B cell (primary cell): Measurements from ENCODE around the gene PLEKHM1. TPM values are rescaled to one million over a fixed set of nuclear protein-coding genes. Genes with fewer than 3 reads are reported as not detected.

ENCODE experiments used
- ATAC-seq: fragments of 200-7000 bp; cut with Tn5 transposase; one replicate; pipeline ENCODE4 v1.10.0; 2021; ENCODE audit warnings: low read depth, mild to moderate bottlenecking, moderate number of reproducible peaks, moderate library complexity
- CTCF ChIA-PET: fragments of 350-600 bp; sonication (Branson Sonifier 250); formaldehyde crosslinking; loops from one replicate; lab custom pipeline; 2021; ENCODE audit warnings: antibody characterized with exemption, inconsistent platforms; lab: Charles Lee
- POLR2A ChIA-PET: fragments of 350-600 bp; sonication (Branson Sonifier 250); formaldehyde crosslinking; loops from one replicate; lab custom pipeline; 2021; ENCODE audit warnings: antibody characterized with exemption; lab: Charles Lee
- DNase-seq: peaks from one replicate; pipeline ENCODE4 v3.0.0; 2013
- H2AFZ ChIP-seq: 2 replicates; pipeline ENCODE4 v1.6.1; 2012; ENCODE audit warnings: mild to moderate bottlenecking, low read depth, low read length; ENCODE audit not compliant: insufficient read depth, poor library complexity, severe bottlenecking
- H3K27ac ChIP-seq, 2 donors: 1 replicate in 1 of 2; 2 replicates in 1 of 2; pipeline ENCODE4 v1.5.1; 2012 to 2013; ENCODE audit warnings: low read length in 2 of 2, mild to moderate bottlenecking in 2 of 2, moderate library complexity in 1 of 2
- H3K27me3 ChIP-seq, 4 experiments: fragments of 200-600 bp in 1 of 4; sonication (generic) in 1 of 4; replicated peaks in 1 of 4; 1 replicate in 2 of 4; 2 replicates in 2 of 4; pipeline versions ENCODE4 v1.6.1 to v1.7.0; 2013 to 2016; ENCODE audit warnings: low read length in 3 of 4, mild to moderate bottlenecking in 2 of 4, mixed read lengths in 1 of 4, moderate library complexity in 1 of 4; ENCODE audit not compliant: insufficient read depth in 4 of 4, control insufficient read depth in 3 of 4; ENCODE audit errors: control extremely low read depth in 1 of 4
- H3K36me3 ChIP-seq, 2 experiments: replicated peaks in 1 of 2; 1 replicate in 1 of 2; 2 replicates in 1 of 2; pipeline versions ENCODE4 v1.6.1 to v1.7.1; 2013; ENCODE audit warnings: low read length in 1 of 2; ENCODE audit not compliant: insufficient read depth in 2 of 2, control insufficient read depth in 1 of 2; ENCODE audit errors: control extremely low read depth in 1 of 2, extremely low read depth in 1 of 2
- H3K4me1 ChIP-seq, 2 donors: fragments of 200-600 bp in 1 of 2; sonication (generic) in 1 of 2; 1 replicate in 1 of 2; 2 replicates in 1 of 2; pipeline versions ENCODE4 v1.5.1 to v1.6.1; 2013 to 2017; ENCODE audit warnings: low read length in 2 of 2; ENCODE audit not compliant: control insufficient read depth in 2 of 2, insufficient read depth in 2 of 2
- H3K4me2 ChIP-seq: replicated peaks from 2 replicates; pipeline ENCODE3; 2012; ENCODE audit warnings: mild to moderate bottlenecking, low read depth, low read length; ENCODE audit not compliant: poor library complexity, severe bottlenecking
- H3K4me3 ChIP-seq, 5 experiments: fragments of 200-600 bp in 1 of 5; sonication (generic) in 1 of 5; 1 replicate in 3 of 5; 2 replicates in 2 of 5; pipeline versions ENCODE4 v1.5.1 to v1.7.0; 2011 to 2016; ENCODE audit warnings: low read length in 4 of 5, mild to moderate bottlenecking in 4 of 5, low read depth in 2 of 5, control low read depth in 1 of 5, moderate library complexity in 1 of 5; ENCODE audit not compliant: insufficient read depth in 1 of 5; ENCODE audit errors: control extremely low read depth in 1 of 5, extremely low read depth in 1 of 5
- H3K79me2 ChIP-seq: fragments of 200-600 bp; sonication (generic); one replicate; pipeline ENCODE4 v1.6.0; 2016; ENCODE audit warnings: low read length; ENCODE audit not compliant: control insufficient read depth, insufficient read depth
- H3K9ac ChIP-seq: fragments of 200-600 bp; sonication (generic); 2 replicates; pipeline ENCODE4 v1.6.1; 2017; ENCODE audit warnings: mild to moderate bottlenecking, low read length, moderate library complexity
- H3K9me3 ChIP-seq, 3 donors: one replicate each; pipeline versions ENCODE4 v1.6.1 to v1.7.1; 2013; ENCODE audit warnings: low read length in 2 of 3; ENCODE audit not compliant: control insufficient read depth in 2 of 3, insufficient read depth in 1 of 3; ENCODE audit errors: control extremely low read depth in 1 of 3
- H4K20me1 ChIP-seq: 2 replicates; pipeline ENCODE4 v1.6.0; 2012; ENCODE audit warnings: mild to moderate bottlenecking, low read length; ENCODE audit not compliant: insufficient read depth, control insufficient read depth, poor library complexity, severe bottlenecking
- H3K27ac Mint-ChIP-seq: one replicate; pipeline ENCODE4 v1.8.0; 2021; ENCODE audit warnings: mixed read lengths
- H3K27me3 Mint-ChIP-seq: one replicate; pipeline ENCODE4 v1.8.0; 2021; ENCODE audit warnings: mixed read lengths
- H3K4me1 Mint-ChIP-seq: one replicate; pipeline ENCODE4 v1.8.0; 2021; ENCODE audit warnings: mixed read lengths
- H3K4me3 Mint-ChIP-seq: one replicate; pipeline ENCODE4 v1.8.0; 2021; ENCODE audit warnings: mixed read lengths
- H3K9me3 Mint-ChIP-seq: one replicate; pipeline ENCODE4 v1.8.0; 2022; ENCODE audit warnings: mixed read lengths; ENCODE audit not compliant: insufficient read depth
- CTCF ChIP-seq: fragments of 200-600 bp; IDR thresholded peaks from one replicate; pipeline ENCODE4 v1.8.0; 2022; ENCODE audit warnings: antibody characterized with exemption, mild to moderate bottlenecking
- EZH2 ChIP-seq: IDR thresholded peaks from 2 replicates; pipeline ENCODE4 v1.6.1; 2012; ENCODE audit warnings: borderline replicate concordance, low read depth, mild to moderate bottlenecking, moderate library complexity, low read length; ENCODE audit not compliant: insufficient read depth, poor library complexity, severe bottlenecking
- WGBS: methylation state at CpG from one replicate; pipeline ENCODE4 v1.1.5; 2013; ENCODE audit warnings: missing lambda C conversion rate; ENCODE audit not compliant: insufficient coverage; 5-methylcytosine and 5-hydroxymethylcytosine counted together
- intact Hi-C: fragments of 100-400 bp; cut with micrococcal nuclease; formaldehyde crosslinking; loops from one replicate; pipeline ENCODE4 v1.10.0; 2022
- polyA plus RNA-seq: library from polyadenylated mRNA; depleted of rRNA; stranded (reverse); fragments of >200 nt; gene quantifications from 2 replicates; pipeline ENCODE4 v1.2.3, GENCODE V29; 2012
- total RNA-seq, 2 donors: library from RNA; stranded (reverse); fragments of 120-200 nt in 1 of 2; gene quantifications; 1 replicate in 1 of 2; 2 replicates in 1 of 2; pipeline versions ENCODE4 v1.2.3 to v1.2.4, GENCODE V29; 2013 to 2022

PLEKHM1 gene
- total and polyA plus RNA-seq, 2 donors (not counting 1 experiment from before 2014, with no cell fraction given): 26.2 to 73.9 TPM

- Histone ChIP-seq H3K79me2 (peaks cover 73% of the 10 kb centered on the region), H3K27me3 (no peaks in the 10 kb centered on the region), H4K20me1 (peaks cover 61% of the 10 kb centered on the region), H3K9ac (no peak overlapping the region), H3K4me1 (peaks cover 39 to 52% of the 10 kb centered on the region in 2 donors), H2AFZ (no peak overlapping the region), H3K9me3 (no peaks in the 10 kb centered on the region), H3K36me3 (peaks cover 0 to 63% of the 10 kb centered on the region in 2 experiments), H3K27ac (peak overlapping the region; percentile 44 to 89), H3K4me3 (no peak overlapping the region), H3K4me2 (peak overlapping the region; percentile 3)
- ATAC-seq (no peak), DNase-seq (peak; percentile 20)
- Mint-ChIP-seq H3K27ac (no peak overlapping the region), H3K27me3 (no peaks in the 10 kb centered on the region), H3K4me1 (peaks cover 50% of the 10 kb centered on the region), H3K9me3 (no peaks in the 10 kb centered on the region), H3K4me3 (no peak overlapping the region)
- ChIA-PET POLR2A (no interaction called here), CTCF (interaction anchor here (1.2 to 9.3 kb wide), 2 partner anchors 11 to 21 kb away, joined by 3 to 71 read pairs; no protein-coding TSS in a partner anchor)
- WGBS: 97% methylated on average over 32 of the region's 48 CpGs
- no peak for TF ChIP-seq CTCF
- TF ChIP-seq EZH2: no peak
- intact Hi-C loops: no loop called here
Observed at GRCh38 chr17:45405250-45406086, 85.1 kb downstream of the PLEKHM1 start.

- CTCF ChIA-PET: interaction anchor here (0.8 to 1.2 kb wide), 2 partner anchors 10 to 22 kb away, joined by 3 read pairs; no protein-coding TSS in a partner anchor
- H3K4me1 Mint-ChIP-seq: peaks cover 44% of the 10 kb centered on the region
- Histone ChIP-seq H3K9me3 (no peaks in the 10 kb centered on the region), H3K4me1 (peaks cover 39 to 50% of the 10 kb centered on the region in 2 donors), H2AFZ (no peak overlapping the region), H3K27ac (peak overlapping the region in 1 of 2 donors; percentile 29), H3K79me2 (peaks cover 67% of the 10 kb centered on the region), H4K20me1 (peaks cover 65% of the 10 kb centered on the region), H3K4me3 (no peak overlapping the region), H3K4me2 (no peak overlapping the region), H3K36me3 (peaks cover 0 to 69% of the 10 kb centered on the region in 2 experiments), H3K27me3 (no peaks in the 10 kb centered on the region), H3K9ac (no peak overlapping the region)
- no peaks in the 10 kb centered on the region for H3K27me3 Mint-ChIP-seq
- ATAC-seq (no peak), DNase-seq (no peak)
- H3K4me3 Mint-ChIP-seq: no peak overlapping the region
- 95% methylated on average over 14 of the region's 14 CpGs for WGBS
- POLR2A ChIA-PET: no interaction called here
- intact Hi-C loops: no loop called here
- TF ChIP-seq EZH2 (no peak), CTCF (no peak)
- no peaks in the 10 kb centered on the region for H3K9me3 Mint-ChIP-seq
- H3K27ac Mint-ChIP-seq: peak overlapping the region; percentile 61
Observed at GRCh38 chr17:45404870-45405249, 85.7 kb downstream of the PLEKHM1 start.
